ENCODE measurements around the gene SLC9A9. TPM values are rescaled to one million over a fixed set of nuclear protein-coding genes. Genes with fewer than 3 reads are reported as not detected.

SLC9A9 gene
- total RNA-seq, 4 donors from 2014 or later, result 1.1 to 15.9 (median 9.7) TPM

DNA sequence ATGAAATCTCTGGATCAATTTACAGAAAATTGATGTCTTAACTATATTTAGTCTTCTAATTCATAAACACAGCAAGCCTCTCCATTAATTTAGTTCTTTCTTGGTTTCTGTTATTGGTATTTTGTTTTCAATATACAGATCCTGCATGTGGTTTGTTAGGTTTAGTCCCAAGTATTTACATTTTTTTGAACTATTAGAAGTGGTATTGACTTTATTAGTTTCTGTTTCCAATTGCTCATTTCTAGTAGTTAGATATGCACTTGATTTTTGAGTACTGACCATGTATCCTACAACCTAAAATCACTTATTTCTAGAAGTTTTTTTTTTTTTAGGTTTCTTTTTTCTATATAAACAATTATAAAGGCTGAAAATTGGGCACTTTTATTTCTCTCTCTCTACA lies 392.8 kb downstream of the SLC9A9 start:
- TF ChIP-seq POLR2A (IDR thresholded peaks at IDR 0.05) (no peak), POLR2AphosphoS5 (IDR thresholded peaks at IDR 0.05) (no peak), EP300 (IDR thresholded peaks at IDR 0.05; ENCODE audit: low read depth) (no peak)
- TF ChIP-seq, protein P1, sequence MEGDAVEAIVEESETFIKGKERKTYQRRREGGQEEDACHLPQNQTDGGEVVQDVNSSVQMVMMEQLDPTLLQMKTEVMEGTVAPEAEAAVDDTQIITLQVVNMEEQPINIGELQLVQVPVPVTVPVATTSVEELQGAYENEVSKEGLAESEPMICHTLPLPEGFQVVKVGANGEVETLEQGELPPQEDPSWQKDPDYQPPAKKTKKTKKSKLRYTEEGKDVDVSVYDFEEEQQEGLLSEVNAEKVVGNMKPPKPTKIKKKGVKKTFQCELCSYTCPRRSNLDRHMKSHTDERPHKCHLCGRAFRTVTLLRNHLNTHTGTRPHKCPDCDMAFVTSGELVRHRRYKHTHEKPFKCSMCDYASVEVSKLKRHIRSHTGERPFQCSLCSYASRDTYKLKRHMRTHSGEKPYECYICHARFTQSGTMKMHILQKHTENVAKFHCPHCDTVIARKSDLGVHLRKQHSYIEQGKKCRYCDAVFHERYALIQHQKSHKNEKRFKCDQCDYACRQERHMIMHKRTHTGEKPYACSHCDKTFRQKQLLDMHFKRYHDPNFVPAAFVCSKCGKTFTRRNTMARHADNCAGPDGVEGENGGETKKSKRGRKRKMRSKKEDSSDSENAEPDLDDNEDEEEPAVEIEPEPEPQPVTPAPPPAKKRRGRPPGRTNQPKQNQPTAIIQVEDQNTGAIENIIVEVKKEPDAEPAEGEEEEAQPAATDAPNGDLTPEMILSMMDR (IDR thresholded peaks at IDR 0.05), result no peak
- intact Hi-C loops (cut with DNase I; ENCODE audit: low total_unique reads) (no loop called here), in situ Hi-C loops (cut with MboI; ENCODE audit: low pct_ligation_motif_present in 1 of 4, low pct_unique_long_range_greater_than_20kb in 1 of 4, low sequenced_read_pairs in 3 of 4) (no loop called here)
- Histone ChIP-seq H3K4me3 (no peak overlapping the region), H3K9me3 (peaks cover 0 to 4% of the 10 kb centered on the region in 2 donors), H3K27me3 (no peaks in the 10 kb centered on the region), H3K36me3 (peaks cover 0 to 4% (median 0%) of the 10 kb centered on the region in 4 donors), H3K4me1 (no peaks in the 10 kb centered on the region), H3K27ac (no peak overlapping the region)
- no peak for DNase-seq

DNA sequence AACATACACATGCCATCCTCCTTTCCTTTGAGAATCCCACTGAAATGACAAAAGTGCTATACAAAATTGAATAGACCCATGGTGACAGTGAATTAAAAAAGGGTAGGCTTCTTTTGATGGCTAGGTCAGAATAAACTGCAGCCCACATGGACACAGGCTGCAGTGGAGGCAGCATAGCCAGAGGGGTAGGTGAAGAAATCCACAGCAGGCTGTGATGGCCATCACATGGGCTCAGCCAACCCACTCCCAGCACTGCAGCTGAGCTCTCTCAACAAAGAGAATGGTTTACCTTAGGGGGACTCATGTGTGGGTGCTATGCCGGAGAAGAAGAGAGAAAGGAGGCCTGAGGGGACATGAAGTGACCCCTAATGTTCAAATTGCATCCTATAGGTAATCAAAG lies 397.6 kb downstream of the SLC9A9 start:
- Histone ChIP-seq H3K4me1 (no peaks in the 10 kb centered on the region), H3K36me3 (no peaks in the 10 kb centered on the region), H3K9me3 (peaks cover 0 to under 1% of the 10 kb centered on the region in 2 donors), H3K27ac (no peak overlapping the region), H3K27me3 (no peaks in the 10 kb centered on the region), H3K4me3 (no peak overlapping the region)
- 64 to 80% methylated on average over 1 of the region's 1 CpG for WGBS, 2 donors (ENCODE audit: low coverage in 1 of 2)
- intact Hi-C loops (cut with DNase I; ENCODE audit: low total_unique reads), result no loop called here
- TF ChIP-seq POLR2A (IDR thresholded peaks at IDR 0.05), result no peak
- TF ChIP-seq EP300 (IDR thresholded peaks at IDR 0.05; ENCODE audit: low read depth), result no peak
- TF ChIP-seq, protein P1 (IDR thresholded peaks at IDR 0.05), result no peak
- TF ChIP-seq POLR2AphosphoS5 (IDR thresholded peaks at IDR 0.05), result no peak
- DNase-seq, result no peak
- in situ Hi-C loops (cut with MboI; ENCODE audit: low pct_ligation_motif_present in 1 of 4, low pct_unique_long_range_greater_than_20kb in 1 of 4, low sequenced_read_pairs in 3 of 4), result no loop called here

DNA sequence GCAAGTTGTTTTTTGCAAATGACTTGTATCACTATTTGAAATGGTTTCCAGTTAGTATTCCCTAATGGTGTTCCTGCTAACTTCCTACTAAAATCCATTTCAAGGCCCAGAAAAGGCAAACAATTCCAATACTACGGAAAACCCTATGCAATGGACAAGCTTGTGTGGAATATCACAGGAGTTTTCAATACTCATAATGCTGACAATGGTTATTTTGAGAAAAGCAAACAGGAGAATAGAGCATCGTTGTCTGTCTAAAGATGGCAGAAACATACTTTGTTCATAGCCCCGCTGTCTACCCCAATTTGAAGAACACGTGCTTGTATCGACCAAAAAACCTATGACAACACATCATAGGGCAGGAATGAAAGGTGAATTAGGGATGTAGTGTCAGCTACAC lies 400.8 kb downstream of the SLC9A9 start:
- Histone ChIP-seq H3K27ac (no peak overlapping the region), H3K36me3 (no peaks in the 10 kb centered on the region), H3K27me3 (no peaks in the 10 kb centered on the region), H3K4me3 (no peak overlapping the region), H3K9me3 (no peaks in the 10 kb centered on the region), H3K4me1 (peaks cover 6 to 16% (median 10%) of the 10 kb centered on the region in 4 donors)
- in situ Hi-C loops (cut with MboI; ENCODE audit: low pct_ligation_motif_present in 1 of 4, low pct_unique_long_range_greater_than_20kb in 1 of 4, low sequenced_read_pairs in 3 of 4) (no loop called here), intact Hi-C loops (cut with DNase I; ENCODE audit: low total_unique reads) (no loop called here)
- WGBS, 2 donors (ENCODE audit: low coverage in 1 of 2), result 76 to 78% methylated on average over 5 of the region's 5 CpGs
- no peak for DNase-seq
- TF ChIP-seq POLR2A (IDR thresholded peaks at IDR 0.05) (no peak), POLR2AphosphoS5 (IDR thresholded peaks at IDR 0.05) (no peak), EP300 (IDR thresholded peaks at IDR 0.05; ENCODE audit: low read depth) (no peak)
- TF ChIP-seq, protein P1 (IDR thresholded peaks at IDR 0.05), result no peak

DNA sequence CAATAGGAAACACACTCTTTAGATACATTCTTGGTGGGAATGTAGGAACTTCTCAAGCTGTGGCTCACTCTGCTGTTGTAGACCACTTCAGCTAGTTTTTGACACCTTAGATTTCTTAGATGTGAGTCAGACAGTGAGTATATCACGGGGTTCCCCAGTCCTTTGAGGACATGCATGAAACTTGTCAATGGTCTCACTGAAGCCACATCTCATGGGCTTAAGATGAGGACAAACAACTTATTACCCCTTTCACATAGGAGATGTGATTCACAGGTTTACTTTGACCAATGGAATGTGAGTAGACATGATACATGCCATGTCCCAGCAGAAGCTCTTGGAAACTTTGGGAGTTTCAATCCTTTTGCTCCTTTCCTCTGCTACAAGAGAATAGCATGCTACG lies 403.1 kb downstream of the SLC9A9 start:
- H3K4me3 ChIP-seq, result no peak overlapping the region
- H3K4me1 ChIP-seq, result peaks cover 6 to 16% (median 10%) of the 10 kb centered on the region in 4 donors
- no peak overlapping the region for H3K27ac ChIP-seq
- H3K36me3 ChIP-seq, result no peaks in the 10 kb centered on the region
- no peaks in the 10 kb centered on the region for H3K9me3 ChIP-seq
- no peak for TF ChIP-seq POLR2AphosphoS5 (IDR thresholded peaks at IDR 0.05)
- TF ChIP-seq, protein P1 (IDR thresholded peaks at IDR 0.05), result no peak
- no peak for TF ChIP-seq EP300 (IDR thresholded peaks at IDR 0.05; ENCODE audit: low read depth)
- TF ChIP-seq POLR2A (IDR thresholded peaks at IDR 0.05), result no peak
- H3K27me3 ChIP-seq, result no peaks in the 10 kb centered on the region
- in situ Hi-C loops (cut with MboI; ENCODE audit: low pct_ligation_motif_present in 1 of 4, low pct_unique_long_range_greater_than_20kb in 1 of 4, low sequenced_read_pairs in 3 of 4), result no loop called here
- DNase-seq, result no peak
- intact Hi-C loops (cut with DNase I; ENCODE audit: low total_unique reads), result no loop called here
- WGBS, 2 donors (ENCODE audit: low coverage in 1 of 2), result 87 to 100% methylated on average over 1 to 2 of the region's 2 CpGs

Data from transverse colon (tissue), 4 donors.